Activated CD8-positive, alpha-beta memory T cell treated with anti-CD3 and anti-CD28 coated beads for 36 hours (primary cell): ENCODE data around the gene CDKN2D. TPM values are rescaled to one million over a fixed set of nuclear protein-coding genes. Genes with fewer than 3 reads are reported as not detected.

ENCODE experiments used
- CTCF ChIA-PET: fragments of 350-600 bp; sonication (Branson Sonifier 250); formaldehyde crosslinking; loops from one replicate; lab custom pipeline; 2021; ENCODE audit warnings: antibody characterized with exemption; lab: Charles Lee
- POLR2A ChIA-PET: fragments of 350-600 bp; sonication (Branson Sonifier 250); formaldehyde crosslinking; loops from one replicate; lab custom pipeline; 2021; ENCODE audit warnings: antibody characterized with exemption; lab: Charles Lee
- total RNA-seq, 2 experiments: library from RNA; stranded (reverse); gene quantifications; one replicate each; pipeline ENCODE4 v1.2.3, GENCODE V29; 2021

Gene CDKN2D
- total RNA-seq, 2 experiments from 2014 or later = 35.0 to 35.9 TPM

GRCh38 chr19:10565028-10565566 lies 3.7 kb downstream of the CDKN2D start:
- ChIA-PET CTCF (interaction anchor here (0.6 to 3.9 kb wide), 2 partner anchors 12 to 147 kb away, joined by 5 to 26 read pairs; no protein-coding TSS in a partner anchor), POLR2A (interaction anchor here (0.6 to 2.1 kb wide), 2 partner anchors 12 to 107 kb away, joined by 3 to 6 read pairs; no protein-coding TSS in a partner anchor)

- ChIA-PET POLR2A (no interaction called here), CTCF (interaction anchor here (1.9 kb wide), 1 partner anchor 21 kb away, joined by 9 read pairs; no protein-coding TSS in a partner anchor)
Measured at GRCh38 chr19:10562609-10563008, 6.2 kb downstream of the CDKN2D start.

- ChIA-PET POLR2A (no interaction called here), CTCF (no interaction called here)
Measured at GRCh38 chr19:10560154-10560553, 8.6 kb downstream of the CDKN2D start.

GRCh38 chr19:10557603-10558197 lies 11.1 kb downstream of the CDKN2D start:
- ChIA-PET POLR2A (no interaction called here), CTCF (interaction anchor here (0.9 to 1.6 kb wide), 2 partner anchors 16 to 137 kb away, joined by 3 to 4 read pairs; partner anchors contain the start of gene PDE4A)

GRCh38 chr19:10555610-10555973 lies 13.2 kb downstream of the CDKN2D start:
- POLR2A ChIA-PET = interaction anchor here (0.8 to 1.2 kb wide), 3 partner anchors 11 to 83 kb away, joined by 3 to 5 read pairs (median 5); partner anchors contain the start of gene KRI1
- CTCF ChIA-PET = interaction anchor here (0.6 to 1.8 kb wide), 5 partner anchors 10 to 319 kb away, joined by 3 to 5 read pairs (median 5); partner anchors contain the start of gene KRI1

- ChIA-PET CTCF (interaction anchor here (0.5 to 4.1 kb wide), 9 partner anchors 10 to 318 kb away, joined by 4 to 26 read pairs (median 5); partner anchors contain the start of genes CDKN2D, KRI1 and QTRT1), POLR2A (interaction anchor here (0.7 to 1.2 kb wide), 4 partner anchors 11 to 83 kb away, joined by 3 to 5 read pairs (median 4); partner anchors contain the start of gene KRI1)
Measured at GRCh38 chr19:10554760-10555609, 13.8 kb downstream of the CDKN2D start.

GRCh38 chr19:10553943-10554381 lies 14.8 kb downstream of the CDKN2D start:
- ChIA-PET CTCF (interaction anchor here (0.5 to 4.1 kb wide), 12 partner anchors 9 to 164 kb away, joined by 3 to 26 read pairs (median 5); partner anchors contain the start of genes ATG4D, CDKN2D, DNM2 and KRI1), POLR2A (interaction anchor here (0.7 to 1.1 kb wide), 3 partner anchors 9 to 237 kb away, joined by 3 to 5 read pairs (median 3); no protein-coding TSS in a partner anchor)

GRCh38 chr19:10553087-10553667 lies 15.6 kb downstream of the CDKN2D start:
- ChIA-PET CTCF (interaction anchor here (0.7 to 4.1 kb wide), 10 partner anchors 9 to 164 kb away, joined by 3 to 26 read pairs (median 6); partner anchors contain the start of genes ATG4D, CDKN2D, DNM2 and KRI1), POLR2A (interaction anchor here (0.6 to 1.6 kb wide), 8 partner anchors 8 to 377 kb away, joined by 3 to 7 read pairs (median 6); partner anchors contain the start of genes KRI1 and S1PR5)

- ChIA-PET POLR2A (interaction anchor here (0.6 to 1.6 kb wide), 5 partner anchors 8 to 36 kb away, joined by 3 to 6 read pairs (median 4); partner anchors contain the start of genes KRI1 and S1PR5), CTCF (interaction anchor here (0.5 to 4.1 kb wide), 13 partner anchors 8 to 165 kb away, joined by 3 to 26 read pairs (median 4); partner anchors contain the start of genes ATG4D, CDC37, CDKN2D and DNM2)
Measured at GRCh38 chr19:10552510-10553053, 16.2 kb downstream of the CDKN2D start.

GRCh38 chr19:10551698-10552301 lies 17.0 kb downstream of the CDKN2D start:
- POLR2A ChIA-PET = interaction anchor here (0.5 to 1.6 kb wide), 3 partner anchors 14 to 221 kb away, joined by 3 to 7 read pairs (median 6); partner anchors contain the start of gene KRI1
- CTCF ChIA-PET = interaction anchor here (0.5 to 4.1 kb wide), 12 partner anchors 9 to 161 kb away, joined by 3 to 26 read pairs (median 3); partner anchors contain the start of genes ATG4D, CDC37 and KRI1

- ChIA-PET POLR2A (interaction anchor here (0.6 to 0.7 kb wide), 2 partner anchors 39 to 86 kb away, joined by 4 to 7 read pairs; no protein-coding TSS in a partner anchor), CTCF (interaction anchor here (0.5 to 4.1 kb wide), 9 partner anchors 9 to 160 kb away, joined by 3 to 26 read pairs (median 3); partner anchors contain the start of genes ATG4D, CDC37 and KRI1)
Measured at GRCh38 chr19:10551006-10551405, 17.8 kb downstream of the CDKN2D start.

- ChIA-PET CTCF (interaction anchor here (1.0 kb wide), 1 partner anchor 134 kb away, joined by 3 read pairs; no protein-coding TSS in a partner anchor), POLR2A (no interaction called here)
Measured at GRCh38 chr19:10550336-10550735, 18.4 kb downstream of the CDKN2D start.

- CTCF ChIA-PET = no interaction called here
- POLR2A ChIA-PET = no interaction called here
Measured at GRCh38 chr19:10549733-10550132, 19.0 kb downstream of the CDKN2D start.

GRCh38 chr19:10548746-10549276 lies 20.0 kb downstream of the CDKN2D start:
- CTCF ChIA-PET = no interaction called here

GRCh38 chr19:10546817-10547216 lies 22.0 kb downstream of the CDKN2D start:
- ChIA-PET CTCF (interaction anchor here (0.6 to 2.4 kb wide), 4 partner anchors 19 to 55 kb away, joined by 3 to 6 read pairs (median 4); partner anchors contain the start of gene KRI1), POLR2A (interaction anchor here (0.6 kb wide), 1 partner anchor 109 kb away, joined by 3 read pairs; no protein-coding TSS in a partner anchor)

More at GRCh38 chr19:10548746-10549276, 20.0 kb downstream of the CDKN2D start:
- POLR2A ChIA-PET = no interaction called here

- POLR2A ChIA-PET = interaction anchor here (0.6 to 1.1 kb wide), 2 partner anchors 8 to 38 kb away, joined by 3 to 10 read pairs; no protein-coding TSS in a partner anchor
- CTCF ChIA-PET = interaction anchor here (0.6 to 0.9 kb wide), 2 partner anchors 9 to 158 kb away, joined by 3 to 5 read pairs; no protein-coding TSS in a partner anchor
Measured at GRCh38 chr19:10544753-10545251, 24.0 kb downstream of the CDKN2D start.
